Measurements from ENCODE around the gene SPG11.
"Not testable (repeated sequence)": the region's sequence is repeated elsewhere in the genome, so short reads cannot be mapped to it uniquely, and the experiment has no call there.

SPG11 gene

GRCh38 chr15:44549152-44549551 is 114.3 kb downstream of the SPG11 start:
- DNase-seq, result not testable (repeated sequence)

- DNase-seq, result no peak
These were observed 117.3 kb downstream of the SPG11 start for GRCh38 chr15:44545913-44546802.

GRCh38 chr15:44544745-44545144 is 118.7 kb downstream of the SPG11 start:
- not testable (repeated sequence) for DNase-seq

GRCh38 chr15:44542596-44542995 is 120.9 kb downstream of the SPG11 start:
- no peak for DNase-seq

GRCh38 chr15:44541282-44541958 is 122.0 kb downstream of the SPG11 start:
- DNase-seq, result no peak

- no peak for DNase-seq
These were observed 125.7 kb downstream of the SPG11 start for GRCh38 chr15:44537735-44538240.

- peak; percentile 60 for DNase-seq
These were observed 126.3 kb downstream of the SPG11 start, which contains the start of gene EIF3J for GRCh38 chr15:44536962-44537734. EIF3J (plus strand) TSS chr15:44537147; CDS start chr15:44537195, 48 bp downstream.

GRCh38 chr15:44536302-44536961 is 127.0 kb downstream of the SPG11 start:
- no peak for DNase-seq

- DNase-seq, result no peak
These were observed 127.8 kb downstream of the SPG11 start for GRCh38 chr15:44535523-44536301.

- no peak for DNase-seq
These were observed 128.4 kb downstream of the SPG11 start for GRCh38 chr15:44535092-44535491.

GRCh38 chr15:44532689-44533088 is 130.8 kb downstream of the SPG11 start:
- DNase-seq, result no peak

- not testable (repeated sequence) for DNase-seq
These were observed 131.2 kb downstream of the SPG11 start for GRCh38 chr15:44532275-44532674.

GRCh38 chr15:44530653-44531052 is 132.8 kb downstream of the SPG11 start:
- no peak for DNase-seq

GRCh38 chr15:44529864-44530604 is 133.4 kb downstream of the SPG11 start:
- no peak for DNase-seq

- no peak for DNase-seq
These were observed 136.2 kb downstream of the SPG11 start for GRCh38 chr15:44527241-44527640.

GRCh38 chr15:44525018-44525417 is 138.4 kb downstream of the SPG11 start:
- DNase-seq, result no peak

- DNase-seq, result no peak
These were observed 143.9 kb downstream of the SPG11 start for GRCh38 chr15:44519537-44519936.

- no peak for DNase-seq
These were observed 147.0 kb downstream of the SPG11 start for GRCh38 chr15:44516436-44516835.
